Measurements from ENCODE around the gene C6orf132. TPM values are rescaled to one million over a fixed set of nuclear protein-coding genes. Genes with fewer than 3 reads are reported as not detected.

Gene C6orf132
- total RNA-seq (2014; rRNA removed) (66.0 and 86.3 TPM in 2 replicates), Bru-seq, nascent RNA (percentile 65 among the genes with signal in this experiment), BruChase-seq, experiment 1, labeled RNA remaining after a 6-hour chase (percentile 67 among the genes with signal in this experiment), BruChase-seq, experiment 2, labeled RNA remaining after a 2-hour chase (percentile 61 among the genes with signal in this experiment)
- long read RNA-seq, partial matches to known transcripts = 4 of 12 reads
- long read RNA-seq, other reads (novel, unspliced or antisense) = 7 of 12 reads

DNA sequence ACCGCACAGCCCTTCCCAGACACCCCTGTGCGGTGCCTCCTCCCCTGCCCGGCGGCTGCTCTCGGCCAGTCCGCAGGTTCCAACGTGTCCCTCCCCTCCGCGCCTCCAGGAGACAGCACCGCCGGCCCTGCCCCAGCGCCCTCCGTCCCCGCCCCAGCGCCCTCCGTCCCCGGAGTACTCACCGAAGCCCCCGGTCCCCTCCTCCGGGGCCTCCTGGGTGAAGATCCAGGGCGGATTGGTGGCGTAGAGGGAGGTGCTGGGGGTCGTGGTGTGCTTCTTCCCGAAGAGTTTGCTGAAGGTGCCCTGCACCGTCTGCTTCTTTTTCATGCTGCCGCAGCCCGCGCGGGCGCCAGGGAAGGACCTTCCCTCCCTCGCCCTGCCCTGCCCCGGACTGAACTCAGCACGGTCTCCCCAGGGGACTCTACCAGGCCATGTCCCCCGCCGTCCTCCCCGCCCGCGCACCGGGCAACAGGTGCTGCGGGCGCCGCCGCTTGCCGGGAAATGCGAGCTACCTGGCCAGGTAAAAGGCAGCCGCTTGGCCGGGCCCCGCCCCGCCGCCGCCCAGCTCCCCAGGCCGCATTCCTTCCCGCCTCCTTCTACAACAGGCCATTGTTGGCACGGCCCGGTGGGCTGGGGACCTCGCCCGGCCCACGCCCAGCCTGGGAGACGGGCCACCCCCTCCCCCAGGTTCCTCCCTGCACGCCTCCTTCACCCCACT, at the start of gene C6orf132:
Gene C6orf132 (minus strand): TSS at position 503 of the 718 bp plus-strand sequence. CDS start 176 bp downstream, at position 327.
- Histone ChIP-seq H3K4me1 (ENCODE audit: insufficient read depth, low read length) (peaks cover 57% of the 10 kb centered on the region), H3K9me3 (ENCODE audit: low read length) (no peaks in the 10 kb centered on the region), H3F3A (ENCODE audit: low read length, unreplicated experiment) (peaks cover 6% of the 10 kb centered on the region), H3K9me2 (replicated peaks; ENCODE audit: low read length) (no peaks in the 10 kb centered on the region), H3K9ac (ENCODE audit: low read length) (peak within 1 kb of the TSS; percentile 87), H3K36me3 (ENCODE audit: low read depth, low read length) (no peaks in the 10 kb centered on the region), H2AFZ (ENCODE audit: low read length) (peak within 1 kb of the TSS; percentile 94), H3K79me2 (ENCODE audit: low read length) (peaks cover 43% of the 10 kb centered on the region), H3K27me3 (ENCODE audit: low read length) (no peaks in the 10 kb centered on the region), H3K4me2 (ENCODE audit: low read length) (peak within 1 kb of the TSS; percentile 99), H4K20me1 (ENCODE audit: low read length) (peaks cover 14% of the 10 kb centered on the region; the same call in 1 of the 2 replicates), H3K27ac (ENCODE audit: low read length) (peak within 1 kb of the TSS; percentile 87), H3K4me3 (ENCODE audit: low read length) (peak within 1 kb of the TSS; percentile 89)
- ATAC-seq (peak; percentile 39), DNase-seq (peak; percentile 77)
- no peak for TF ChIP-seq EZH2phosphoT487 (IDR thresholded peaks at IDR 0.05; ENCODE audit: borderline replicate concordance, low read length)
- no peak for TF ChIP-seq EZH2 (IDR thresholded peaks at IDR 0.05; ENCODE audit: low read length, unreplicated experiment)
- TF ChIP-seq, protein P1, sequence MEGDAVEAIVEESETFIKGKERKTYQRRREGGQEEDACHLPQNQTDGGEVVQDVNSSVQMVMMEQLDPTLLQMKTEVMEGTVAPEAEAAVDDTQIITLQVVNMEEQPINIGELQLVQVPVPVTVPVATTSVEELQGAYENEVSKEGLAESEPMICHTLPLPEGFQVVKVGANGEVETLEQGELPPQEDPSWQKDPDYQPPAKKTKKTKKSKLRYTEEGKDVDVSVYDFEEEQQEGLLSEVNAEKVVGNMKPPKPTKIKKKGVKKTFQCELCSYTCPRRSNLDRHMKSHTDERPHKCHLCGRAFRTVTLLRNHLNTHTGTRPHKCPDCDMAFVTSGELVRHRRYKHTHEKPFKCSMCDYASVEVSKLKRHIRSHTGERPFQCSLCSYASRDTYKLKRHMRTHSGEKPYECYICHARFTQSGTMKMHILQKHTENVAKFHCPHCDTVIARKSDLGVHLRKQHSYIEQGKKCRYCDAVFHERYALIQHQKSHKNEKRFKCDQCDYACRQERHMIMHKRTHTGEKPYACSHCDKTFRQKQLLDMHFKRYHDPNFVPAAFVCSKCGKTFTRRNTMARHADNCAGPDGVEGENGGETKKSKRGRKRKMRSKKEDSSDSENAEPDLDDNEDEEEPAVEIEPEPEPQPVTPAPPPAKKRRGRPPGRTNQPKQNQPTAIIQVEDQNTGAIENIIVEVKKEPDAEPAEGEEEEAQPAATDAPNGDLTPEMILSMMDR (conservative IDR thresholded peaks at IDR 0.05; ENCODE audit: low read depth, low read length) = no peak
- CTCF ChIA-PET = interaction anchor here (0.9 kb wide), 1 partner anchor 24 kb away, joined by 12 read pairs; no protein-coding TSS in a partner anchor
- BruUV-seq (replicated peaks) = no TSS peak
- POLR2A ChIA-PET (ENCODE audit: unreplicated experiment) = interaction anchor here (0.5 to 0.9 kb wide), 4 partner anchors 19 to 1028 kb away, joined by 3 to 6 read pairs (median 4); no protein-coding TSS in a partner anchor
- intact Hi-C loops (cut with micrococcal nuclease) = no loop called here

DNA sequence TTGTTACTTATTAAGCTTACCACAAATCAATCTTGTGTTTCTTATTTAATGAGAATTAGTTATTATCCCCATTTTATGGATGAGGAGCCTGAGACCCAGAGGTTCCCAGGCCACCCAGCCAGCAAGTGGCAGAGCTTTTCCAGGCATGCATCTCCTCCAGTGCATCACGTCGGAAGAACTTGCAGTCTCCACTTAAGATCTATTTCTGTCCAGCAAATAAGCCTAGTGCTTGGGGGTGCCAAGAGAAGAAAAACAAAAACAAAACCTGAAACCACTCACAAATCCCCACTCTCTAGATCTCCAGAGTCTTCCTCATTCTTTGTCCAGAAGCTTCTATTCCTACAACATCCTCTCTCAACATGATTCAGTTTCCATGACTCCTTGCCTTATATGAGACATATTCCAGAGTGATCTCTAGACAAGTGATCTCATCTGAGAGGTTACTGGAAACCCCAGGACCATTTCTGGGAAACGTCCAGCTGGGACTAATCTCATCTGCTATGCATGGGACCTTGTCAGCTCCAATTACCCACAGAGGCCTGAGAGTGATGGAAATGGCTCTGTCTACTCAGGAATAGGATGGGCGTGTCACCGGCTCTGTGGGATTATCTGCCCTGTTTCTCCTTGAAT, 48.2 kb upstream of the C6orf132 start:
- no peaks in the 10 kb centered on the region for H3K9me3 ChIP-seq (ENCODE audit: low read length)
- H4K20me1 ChIP-seq (ENCODE audit: low read length) = no peaks in the 10 kb centered on the region
- H3K27me3 ChIP-seq (ENCODE audit: low read length) = no peaks in the 10 kb centered on the region
- H3K9me2 ChIP-seq (replicated peaks; ENCODE audit: low read length) = no peaks in the 10 kb centered on the region
- H3F3A ChIP-seq (ENCODE audit: low read length, unreplicated experiment) = no peaks in the 10 kb centered on the region
- ATAC-seq (no peak), DNase-seq (no peak)
- H3K4me2 ChIP-seq (ENCODE audit: low read length) = no peak overlapping the region
- no peaks in the 10 kb centered on the region for H3K79me2 ChIP-seq (ENCODE audit: low read length)
- no peak overlapping the region for H2AFZ ChIP-seq (ENCODE audit: low read length)
- no peak overlapping the region for H3K9ac ChIP-seq (ENCODE audit: low read length)
- intact Hi-C loops (cut with micrococcal nuclease) = no loop called here
- H3K4me1 ChIP-seq (ENCODE audit: insufficient read depth, low read length) = peaks cover 17% of the 10 kb centered on the region
- TF ChIP-seq EZH2 (IDR thresholded peaks at IDR 0.05; ENCODE audit: low read length, unreplicated experiment) = no peak
- no peak for TF ChIP-seq EZH2phosphoT487 (IDR thresholded peaks at IDR 0.05; ENCODE audit: borderline replicate concordance, low read length)
- TF ChIP-seq, protein P1 (conservative IDR thresholded peaks at IDR 0.05; ENCODE audit: low read depth, low read length) = no peak
- H3K36me3 ChIP-seq (ENCODE audit: low read depth, low read length) = no peaks in the 10 kb centered on the region
- H3K4me3 ChIP-seq (ENCODE audit: low read length) = no peak overlapping the region
- H3K27ac ChIP-seq (ENCODE audit: low read length) = no peak overlapping the region
- CTCF ChIA-PET = no interaction called here
- no TSS peak for BruUV-seq (replicated peaks)
- POLR2A ChIA-PET (ENCODE audit: unreplicated experiment) = no interaction called here

Data from PC-3 (cell line).